T-helper 1 cell treated with Interleukin-12 subunit alpha and Interleukin-12 subunit beta and Interleukin-4 antibody, amounts not matched to agents 30 ng/mL and 1 ng/mL, for 36 hours (primary cell): ENCODE results near the gene RBL2. TPM values are rescaled to one million over a fixed set of nuclear protein-coding genes. Genes with fewer than 3 reads are reported as not detected.

Source experiments
- intact Hi-C: fragments of 100-400 bp; cut with micrococcal nuclease; formaldehyde crosslinking; loops from one replicate; pipeline ENCODE4 v1.15.1; 2024
- total RNA-seq: library from RNA; stranded (reverse); gene quantifications from 2 replicates; pipeline ENCODE4 v1.2.3, GENCODE V29; 2022

The RBL2 gene
- total RNA-seq, 1 donor from 2014 or later, result 161 TPM

GRCh38 chr16:53446090-53446489 lies 11.8 kb downstream of the RBL2 start:
- intact Hi-C loops, result no loop called here

- intact Hi-C loops, result loop anchor here (1.0 kb wide), 2 partner anchors 7 to 40 kb away; no protein-coding TSS in a partner anchor
Measured at GRCh38 chr16:53449816-53450517, 15.7 kb downstream of the RBL2 start.

- intact Hi-C loops, result loop anchor here (1.0 kb wide), 1 partner anchor 9 kb away; no protein-coding TSS in a partner anchor
Measured at GRCh38 chr16:53453928-53454327, 19.7 kb downstream of the RBL2 start.

- intact Hi-C loops, result loop anchor here (1.0 to 5.0 kb wide), 11 partner anchors 7 to 456 kb away; partner anchors contain the start of genes AKTIP and FTO
Measured at GRCh38 chr16:53456625-53457024, 22.4 kb downstream of the RBL2 start.

GRCh38 chr16:53457670-53458069 lies 23.4 kb downstream of the RBL2 start:
- intact Hi-C loops, result loop anchor here (1.0 to 5.0 kb wide), 10 partner anchors 8 to 455 kb away; partner anchors contain the start of genes AKTIP and FTO

GRCh38 chr16:53458635-53459034 lies 24.4 kb downstream of the RBL2 start:
- intact Hi-C loops, result loop anchor here (5.0 kb wide), 1 partner anchor 454 kb away; no protein-coding TSS in a partner anchor

GRCh38 chr16:53465606-53466280 lies 31.5 kb downstream of the RBL2 start:
- intact Hi-C loops, result no loop called here

- intact Hi-C loops, result no loop called here
Measured at GRCh38 chr16:53476867-53477266, 42.6 kb downstream of the RBL2 start.

- intact Hi-C loops, result no loop called here
Measured at GRCh38 chr16:53478965-53479364, 44.7 kb downstream of the RBL2 start.

- intact Hi-C loops, result no loop called here
Measured at GRCh38 chr16:53480394-53480793, 46.1 kb downstream of the RBL2 start.

GRCh38 chr16:53482123-53482522 lies 47.9 kb downstream of the RBL2 start:
- intact Hi-C loops, result no loop called here

- intact Hi-C loops, result no loop called here
Measured at GRCh38 chr16:53484542-53484941, 50.3 kb downstream of the RBL2 start.

GRCh38 chr16:53486230-53486629 lies 52.0 kb downstream of the RBL2 start:
- intact Hi-C loops, result no loop called here

GRCh38 chr16:53489755-53490154 lies 55.5 kb downstream of the RBL2 start:
- intact Hi-C loops, result no loop called here

GRCh38 chr16:53492503-53492902 lies 58.2 kb downstream of the RBL2 start:
- intact Hi-C loops, result no loop called here

GRCh38 chr16:53494636-53495035 lies 60.4 kb downstream of the RBL2 start:
- intact Hi-C loops, result no loop called here

GRCh38 chr16:53495325-53495724 lies 61.1 kb downstream of the RBL2 start:
- intact Hi-C loops, result no loop called here

- intact Hi-C loops, result no loop called here
Measured at GRCh38 chr16:53498984-53499383, 64.7 kb downstream of the RBL2 start.

- intact Hi-C loops, result loop anchor here (5.0 kb wide), 2 partner anchors 234 to 1426 kb away; no protein-coding TSS in a partner anchor
Measured at GRCh38 chr16:53501216-53501859, 67.1 kb downstream of the RBL2 start.

GRCh38 chr16:53502331-53503269 lies 68.3 kb downstream of the RBL2 start, which contains the start of gene AKTIP:
Gene AKTIP (minus strand): TSS chr16:53503209. CDS start chr16:53500259, 2,950 bp downstream.
- intact Hi-C loops, result loop anchor here (1.0 to 5.0 kb wide), 10 partner anchors 16 to 1425 kb away; partner anchors contain the start of genes CHD9 and FTO
